ENCODE measurements around the gene ZFX.

ZFX gene

DNA sequence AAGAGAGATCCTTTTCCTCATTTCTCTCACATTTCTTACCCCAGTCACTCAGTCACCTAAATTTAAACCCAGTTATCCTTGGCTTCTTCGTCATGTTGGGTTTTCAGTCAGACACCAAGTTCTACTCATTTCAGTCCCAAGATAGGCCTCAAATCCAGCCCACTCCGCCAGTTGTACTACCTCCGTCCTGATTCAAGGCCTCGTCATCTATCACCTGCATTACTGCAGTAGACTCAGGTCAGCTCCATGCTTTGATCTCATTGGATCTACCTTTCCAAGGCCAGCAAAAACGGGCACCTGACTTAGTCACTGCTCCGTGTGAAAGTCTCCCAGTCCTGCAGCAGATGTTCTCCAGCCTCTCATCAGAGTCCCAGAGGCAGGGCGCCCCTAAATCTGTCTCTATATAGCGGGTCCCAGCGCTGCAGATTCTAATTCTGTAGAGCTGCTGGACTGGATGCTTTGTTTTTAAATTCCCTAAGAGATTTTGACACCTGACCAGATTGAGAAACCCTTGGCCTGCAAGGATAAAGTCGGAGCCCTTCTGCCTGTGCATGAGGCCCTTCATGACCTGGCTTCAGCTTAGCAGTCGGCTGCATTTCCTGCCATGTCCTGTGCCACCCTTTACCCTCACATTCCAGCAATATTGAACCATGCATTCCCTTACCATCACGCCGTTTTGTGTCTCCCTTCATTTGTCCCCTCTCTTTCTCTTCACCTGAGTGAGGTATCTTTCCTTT is 53.7 kb downstream of the ZFX start:
- DNase-seq, result no peak

DNA sequence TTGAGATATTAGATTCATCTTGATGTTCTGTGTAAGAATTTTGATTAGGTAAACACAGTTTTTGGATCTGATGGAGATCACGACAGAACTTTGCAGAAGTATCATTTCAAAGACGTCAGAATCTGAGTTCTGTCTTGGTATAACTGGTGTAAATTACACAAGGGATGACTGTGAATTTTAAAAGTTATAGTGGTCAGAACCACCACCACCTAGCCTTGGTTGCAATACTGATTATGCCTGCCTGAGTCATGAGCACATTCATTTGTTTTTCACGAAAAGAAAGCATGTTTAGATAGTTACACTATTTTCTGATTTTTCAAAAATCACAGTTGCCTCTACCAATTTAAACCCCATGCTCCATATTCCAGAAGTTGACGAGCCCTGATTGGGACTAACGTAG is 54.8 kb downstream of the ZFX start:
- no peak for DNase-seq

DNA sequence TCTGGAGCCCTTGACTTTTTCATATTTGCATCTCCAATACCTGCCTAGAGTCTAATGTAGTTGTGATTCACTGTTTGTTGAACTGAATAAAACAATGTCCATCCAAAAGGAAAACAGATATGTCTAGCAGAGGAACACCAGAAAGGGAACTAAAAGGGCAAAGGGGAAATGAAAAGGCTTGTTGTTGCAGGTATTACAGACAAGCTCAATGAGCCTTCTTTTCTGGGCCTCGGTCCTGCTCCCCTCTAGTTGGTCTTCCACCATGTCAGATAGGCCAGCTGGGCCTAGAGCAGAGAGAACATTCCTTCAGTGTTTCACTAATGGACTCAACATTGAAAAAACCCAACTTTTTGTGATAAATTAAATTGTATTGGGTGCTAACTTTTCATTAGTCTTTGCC is 55.4 kb downstream of the ZFX start:
- no peak for DNase-seq

DNA sequence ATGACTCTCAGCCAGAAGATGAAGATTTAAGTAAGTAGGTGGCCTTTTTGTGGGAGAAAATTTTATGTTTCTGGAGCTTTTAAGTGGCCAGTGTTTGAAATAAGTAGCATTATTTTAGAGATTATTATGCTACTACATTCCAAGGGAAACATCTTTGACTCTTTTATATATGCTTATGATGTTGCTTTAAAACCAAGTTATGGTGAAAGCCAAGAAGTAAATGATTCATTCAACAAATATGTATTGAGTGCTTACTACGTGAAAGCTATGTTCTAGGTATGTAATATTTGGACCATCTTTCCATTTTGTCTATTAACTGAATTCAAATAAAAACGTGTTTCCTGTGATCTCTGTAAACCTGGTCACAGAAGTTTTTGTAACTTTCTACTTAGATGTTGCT is 58.3 kb downstream of the ZFX start:
- DNase-seq, result no peak

DNA sequence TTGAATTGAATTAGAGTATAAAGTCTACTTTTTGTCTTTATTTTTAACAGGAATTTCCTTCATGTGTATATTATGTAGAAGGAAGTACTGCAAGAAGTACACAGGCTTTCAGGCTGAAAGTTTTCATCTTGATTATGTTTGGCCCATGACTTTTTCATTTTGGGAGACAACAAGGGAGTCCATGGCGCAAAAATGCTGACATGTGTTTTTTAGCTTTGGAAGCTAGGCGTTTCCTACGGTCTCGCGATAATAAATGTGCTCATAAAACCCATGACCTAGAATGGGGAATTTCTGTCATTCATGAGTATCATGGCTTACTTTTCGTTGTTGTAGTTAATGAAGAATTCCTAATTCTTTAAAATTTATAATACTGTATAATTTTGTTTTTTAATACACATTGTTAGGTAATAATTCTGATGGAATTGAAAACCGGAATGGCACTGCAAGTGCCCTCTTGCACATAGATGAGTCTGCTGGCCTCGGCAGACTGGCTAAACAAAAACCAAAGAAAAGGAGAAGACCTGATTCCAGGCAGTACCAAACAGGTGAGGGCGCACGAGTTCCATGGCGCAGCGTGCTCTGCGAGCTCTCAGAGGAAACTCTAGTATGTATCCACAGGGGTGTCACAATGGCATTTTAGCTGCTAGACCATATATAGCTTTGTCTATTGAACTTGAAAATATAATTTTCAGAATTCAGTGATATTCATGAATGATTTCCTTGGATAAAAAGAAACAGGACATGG is 59.1 kb downstream of the ZFX start:
- DNase-seq, result no peak

DNA sequence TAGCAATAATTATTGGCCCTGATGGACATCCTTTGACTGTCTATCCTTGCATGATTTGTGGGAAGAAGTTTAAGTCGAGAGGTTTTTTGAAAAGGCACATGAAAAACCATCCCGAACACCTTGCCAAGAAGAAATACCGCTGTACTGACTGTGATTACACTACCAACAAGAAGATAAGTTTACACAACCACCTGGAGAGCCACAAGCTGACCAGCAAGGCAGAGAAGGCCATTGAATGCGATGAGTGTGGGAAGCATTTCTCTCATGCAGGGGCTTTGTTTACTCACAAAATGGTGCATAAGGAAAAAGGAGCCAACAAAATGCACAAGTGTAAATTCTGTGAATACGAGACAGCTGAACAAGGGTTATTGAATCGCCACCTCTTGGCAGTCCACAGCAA is 60.7 kb downstream of the ZFX start:
- no peak for DNase-seq

DNA sequence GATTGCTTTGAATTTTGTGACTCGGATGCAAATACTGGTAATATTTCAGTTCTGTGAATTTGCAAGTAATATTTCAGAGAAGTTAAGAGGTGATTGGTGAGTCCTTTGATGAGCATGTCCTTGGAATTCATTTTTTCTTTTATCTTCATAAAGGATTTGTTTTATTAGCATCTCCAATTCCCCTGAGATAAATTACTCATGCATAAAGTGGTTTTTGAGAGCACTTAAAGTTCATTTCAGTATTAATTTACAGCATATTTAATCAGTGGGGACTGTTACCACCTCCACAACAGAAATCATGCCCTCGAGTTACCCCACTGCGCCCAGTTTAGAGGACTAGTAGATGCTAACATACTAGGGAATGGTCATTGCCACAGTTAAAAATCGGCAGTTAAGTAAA is 65.0 kb downstream of the ZFX start:
- DNase-seq, result no peak

DNA sequence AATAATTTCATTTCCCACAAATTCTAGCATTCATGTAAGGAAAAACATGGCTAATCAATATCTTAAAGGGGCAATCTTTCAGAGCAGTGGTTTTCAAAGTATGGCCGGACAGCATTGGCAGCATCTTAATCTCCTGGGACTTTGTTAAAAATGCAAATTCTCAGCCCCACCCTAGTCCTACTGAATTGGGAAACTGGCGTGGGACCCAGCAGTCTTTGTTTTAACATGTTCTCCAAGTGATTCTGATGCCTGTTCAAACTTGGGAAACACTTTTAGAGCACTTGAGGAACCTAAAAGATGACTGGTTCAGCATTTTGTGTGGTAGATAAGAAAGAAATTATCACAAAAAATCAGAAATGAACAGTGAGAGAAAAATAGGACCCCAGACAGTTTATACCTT is 65.7 kb downstream of the ZFX start:
- no peak for DNase-seq

DNA sequence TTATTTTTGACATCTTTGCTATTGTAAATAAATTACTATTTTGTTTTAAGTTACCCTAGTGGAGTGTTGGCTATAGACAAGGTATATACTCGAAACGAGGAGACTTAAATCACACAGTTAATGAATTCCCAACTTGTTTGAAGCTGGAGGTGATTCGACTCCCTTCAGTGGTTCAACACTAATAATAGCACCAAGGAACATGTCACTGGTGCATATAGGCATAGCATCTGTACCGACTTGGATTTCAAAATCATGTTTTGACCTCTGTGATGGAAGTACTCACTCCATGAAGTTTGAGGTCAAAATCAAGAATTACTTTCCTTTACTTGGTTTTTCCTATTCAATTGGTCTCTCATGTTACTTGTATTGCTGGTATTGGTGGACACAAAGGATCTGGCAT is 66.5 kb downstream of the ZFX start:
- no peak for DNase-seq

DNA sequence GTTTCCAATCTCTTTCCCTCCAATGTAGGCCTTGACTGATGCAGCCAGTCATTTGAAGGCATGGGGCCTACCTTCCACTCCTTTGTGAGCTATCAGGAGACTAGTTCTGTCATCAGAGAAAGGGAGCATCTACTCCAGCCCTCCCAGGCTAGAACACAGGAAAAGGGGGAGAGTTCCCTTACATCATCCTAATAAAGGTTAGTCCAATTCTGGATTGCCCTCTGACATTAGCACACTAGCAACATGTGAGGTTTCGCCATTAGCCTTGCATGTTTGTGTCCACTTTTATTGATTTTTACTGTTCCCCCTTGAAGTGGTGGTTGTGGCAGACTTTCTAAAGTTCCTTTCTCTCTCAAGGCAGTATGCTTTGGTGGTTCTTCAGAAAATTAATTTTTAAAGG is 67.3 kb downstream of the ZFX start:
- no peak for DNase-seq

DNA sequence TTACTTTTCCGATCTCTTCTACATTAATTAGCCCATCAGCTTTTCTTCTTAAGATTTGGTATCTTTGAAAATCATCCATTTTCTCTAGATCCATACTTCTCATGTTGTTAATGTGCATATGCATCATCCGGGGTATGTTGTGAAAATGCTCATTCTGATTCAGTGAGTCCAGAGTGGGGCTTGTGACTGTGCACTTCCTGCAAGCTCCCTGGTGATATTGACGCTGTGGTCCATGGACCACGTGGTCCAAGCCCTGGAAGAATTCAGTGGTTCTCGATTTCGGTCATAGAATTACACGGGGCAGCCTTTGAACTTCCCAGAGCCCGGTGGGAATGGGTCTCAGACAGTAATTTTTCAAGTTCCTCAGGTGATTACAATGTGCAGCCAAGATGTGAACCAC is 69.8 kb downstream of the ZFX start:
- DNase-seq, result no peak

DNA sequence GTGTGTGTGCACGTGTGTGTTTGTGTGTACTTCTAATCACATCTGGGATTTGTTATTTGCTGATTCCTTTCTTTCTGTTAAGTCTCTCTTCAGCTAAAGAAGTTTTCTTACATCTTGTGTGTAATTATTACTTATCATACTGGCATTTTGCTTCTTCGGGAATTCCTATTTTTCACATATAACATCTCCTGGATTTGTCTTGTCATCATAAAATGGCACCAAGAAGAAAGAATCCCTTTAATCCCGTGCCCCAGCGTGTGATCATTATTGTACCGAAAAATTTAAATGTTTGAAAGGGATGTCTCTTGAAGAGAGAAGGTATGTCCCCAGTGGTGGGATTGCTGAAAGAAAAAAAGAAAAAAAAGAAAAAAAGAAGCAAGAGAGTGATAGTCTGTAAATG is 72.3 kb downstream of the ZFX start:
- DNase-seq, result no peak

DNA sequence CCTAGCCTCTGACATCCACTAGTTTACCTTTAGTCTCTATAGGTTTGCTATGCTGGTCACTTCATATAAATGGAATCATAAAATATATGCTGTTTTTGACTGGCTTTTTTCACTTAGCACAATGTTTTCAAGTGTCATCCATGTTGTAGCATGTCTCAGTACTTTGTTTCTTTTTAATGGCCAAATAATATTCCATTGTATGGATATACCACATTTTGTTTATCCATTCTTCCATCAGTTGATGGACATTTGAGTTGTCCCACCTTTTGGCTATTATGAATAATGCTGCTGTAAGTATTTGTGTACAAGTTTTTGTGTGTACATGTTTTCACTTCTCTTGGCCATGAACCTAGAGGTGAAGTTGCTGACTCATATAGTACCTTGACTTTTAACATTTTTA is 75.7 kb downstream of the ZFX start:
- no peak for DNase-seq

DNA sequence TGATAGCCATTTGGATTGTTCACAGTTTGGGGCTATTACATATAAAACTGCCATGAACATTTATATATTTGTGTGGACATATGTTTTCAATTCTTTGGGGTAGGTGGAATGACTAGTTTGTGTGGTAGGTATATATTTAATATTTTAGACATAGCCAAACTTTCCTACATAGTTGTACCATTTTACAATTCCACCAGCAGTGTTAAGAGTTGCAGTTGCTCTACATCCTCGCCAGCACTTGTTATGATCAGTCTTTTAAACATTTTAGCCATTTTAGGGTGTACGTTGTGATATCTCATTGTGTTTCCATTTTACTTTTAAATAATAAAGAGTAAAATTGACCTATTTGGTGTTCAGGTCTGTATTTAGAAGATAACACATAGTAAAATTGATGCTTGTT is 76.6 kb downstream of the ZFX start:
- DNase-seq, result no peak

DNA sequence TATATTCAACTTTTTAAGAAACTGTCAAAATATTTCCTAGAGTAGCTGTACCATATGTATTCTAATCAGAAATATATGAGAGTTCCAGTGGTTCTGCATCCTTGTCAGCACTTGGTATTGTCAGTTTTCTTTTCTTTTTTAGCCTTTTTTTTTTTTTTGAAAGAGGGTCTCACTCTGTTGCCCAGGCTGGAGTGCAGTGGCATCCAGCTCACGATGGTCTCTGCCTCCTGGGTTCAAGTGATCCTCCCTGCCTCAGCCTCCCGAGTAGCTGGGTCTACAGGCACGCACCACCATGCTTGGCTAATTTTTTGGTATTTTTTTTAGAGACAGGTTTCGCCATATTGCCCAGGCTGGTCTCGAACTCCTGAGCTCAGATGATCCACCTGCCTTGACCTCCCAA is 79.1 kb downstream of the ZFX start:
- DNase-seq, result no peak

DNA sequence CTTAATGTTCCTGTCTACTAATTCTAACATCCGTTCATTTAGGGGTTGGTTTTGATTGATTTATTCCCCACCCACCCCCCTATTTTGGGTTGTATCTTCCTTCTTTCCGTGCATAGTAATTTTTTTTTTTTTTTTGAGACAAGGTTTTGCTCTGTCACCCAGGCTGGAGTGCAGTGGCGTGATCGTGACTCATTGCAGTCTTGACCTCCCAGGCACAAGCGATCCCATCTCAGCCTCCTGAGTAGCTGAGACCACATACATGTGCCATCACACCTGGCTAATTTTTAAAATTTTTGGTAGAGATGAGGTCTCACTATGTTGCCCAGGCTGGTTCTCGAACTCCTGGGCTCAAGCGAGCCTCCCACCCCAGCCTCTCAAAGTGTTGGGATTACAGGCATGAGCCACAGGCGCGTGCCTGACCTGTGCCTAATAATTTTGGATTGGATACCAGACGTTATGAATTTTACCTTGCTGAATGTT is 79.9 kb downstream of the ZFX start:
- no peak for DNase-seq

DNA sequence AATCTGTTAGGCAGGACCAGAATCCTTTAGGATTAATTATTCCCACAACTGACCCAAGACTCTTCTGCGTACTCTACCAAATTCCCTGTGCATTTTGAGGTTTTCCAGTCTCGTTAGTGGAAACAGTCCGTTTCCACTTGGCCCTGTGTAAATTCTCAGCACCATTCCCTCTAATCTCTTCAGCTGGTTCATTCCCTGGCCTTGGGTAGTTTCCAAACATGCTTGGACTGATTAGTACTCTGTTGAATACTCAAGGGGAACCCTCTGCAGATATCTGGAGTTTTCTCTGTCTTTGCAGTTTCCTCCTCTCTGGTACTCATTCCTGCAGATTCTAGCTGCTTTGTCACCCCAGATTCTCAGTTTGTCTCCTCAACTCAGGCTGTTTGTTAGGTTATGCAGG is 80.4 kb downstream of the ZFX start:
- DNase-seq, result no peak

DNA sequence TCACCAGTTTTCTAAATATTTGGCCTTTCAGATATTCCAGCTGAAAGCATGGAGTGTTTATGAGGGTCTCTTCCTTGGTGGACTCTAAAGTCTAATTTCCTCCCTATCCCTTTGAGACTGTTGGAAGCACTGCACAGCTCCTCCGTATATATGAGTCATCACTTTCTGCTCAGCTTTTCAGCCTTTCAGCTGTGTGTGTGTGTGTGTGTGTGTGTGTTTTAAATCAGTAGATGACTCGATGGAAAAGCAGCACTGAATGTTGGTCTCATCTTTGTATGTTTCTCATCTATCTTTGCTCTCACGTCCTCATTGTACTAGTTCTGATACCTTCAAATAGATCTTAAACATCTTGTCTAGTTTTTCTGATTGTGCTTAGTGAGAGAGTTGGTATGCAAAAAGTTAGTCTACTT is 81.6 kb downstream of the ZFX start:
- no peak for DNase-seq

DNA sequence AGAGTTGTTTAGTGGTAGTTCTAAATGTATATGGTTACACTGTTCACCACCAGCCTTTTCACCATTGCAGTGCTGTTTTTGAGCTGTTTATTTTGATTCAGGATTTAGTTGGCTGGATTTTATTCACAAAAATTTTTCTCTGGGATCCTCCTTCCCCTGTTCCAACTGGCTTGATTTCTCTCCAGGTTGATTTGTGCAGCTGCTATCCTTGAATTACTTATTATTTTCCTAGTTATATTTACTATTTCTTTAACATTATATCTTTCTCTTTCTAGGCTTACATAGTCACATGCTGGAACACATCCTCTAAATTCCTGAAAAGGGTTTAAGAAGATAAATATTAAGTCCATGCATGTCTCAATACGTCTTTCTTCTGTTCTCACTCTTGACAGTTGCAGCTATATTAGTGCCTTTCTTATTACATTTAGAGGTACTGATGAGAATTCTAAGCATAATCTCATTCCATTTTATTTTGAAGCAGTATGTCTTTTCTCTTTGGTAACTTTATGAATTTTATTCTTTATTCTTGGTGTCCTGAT is 82.2 kb downstream of the ZFX start:
- no peak for DNase-seq

DNA sequence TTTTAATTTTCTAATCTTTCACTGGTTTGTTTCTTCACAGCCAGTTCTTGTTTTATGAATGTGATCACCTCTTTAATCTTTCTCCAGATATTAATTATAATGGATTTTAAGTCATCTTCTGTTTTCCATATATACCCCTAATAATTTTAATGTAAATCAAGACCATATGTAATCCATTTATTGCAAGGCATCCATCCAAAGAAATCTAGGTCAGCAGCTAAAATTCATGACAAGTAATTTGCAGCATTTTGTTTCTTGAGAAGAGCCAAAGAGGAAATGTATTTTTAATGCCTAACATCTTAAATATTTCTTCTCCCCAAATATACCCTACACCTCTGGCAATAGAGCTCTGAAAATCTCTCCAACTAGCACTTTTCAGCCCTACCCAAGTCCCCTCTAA is 83.3 kb downstream of the ZFX start:
- DNase-seq, result no peak

DNA sequence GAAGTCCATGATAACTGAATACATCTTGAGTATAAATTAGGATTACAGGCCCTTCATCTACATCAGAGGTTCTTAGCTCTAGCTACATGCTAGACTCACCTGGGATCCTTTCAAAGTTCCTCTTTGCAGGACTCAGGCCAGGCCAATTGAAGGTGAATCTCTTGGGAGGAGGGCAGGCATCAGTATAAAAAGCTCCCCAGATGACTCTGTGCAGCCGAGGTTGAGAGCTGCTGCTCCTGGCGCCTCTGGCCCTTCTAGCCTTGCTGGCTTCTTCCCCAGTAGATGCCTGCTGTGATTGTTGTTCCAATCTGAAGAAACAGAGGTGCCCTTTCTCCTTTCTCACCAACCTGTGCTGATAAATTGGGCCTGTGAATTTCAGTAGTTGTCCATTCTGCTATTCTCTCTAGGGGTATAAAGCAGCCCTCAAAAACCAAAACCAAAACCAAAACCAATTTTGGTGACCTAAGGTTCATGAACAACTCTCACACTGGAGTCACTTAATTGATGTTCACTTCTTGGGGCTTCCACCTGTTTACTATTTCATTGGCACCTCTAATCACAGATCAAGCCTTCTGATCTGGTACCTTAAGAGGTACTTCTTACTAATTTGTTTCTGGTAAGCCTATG is 85.7 kb downstream of the ZFX start:
- DNase-seq, result no peak

DNA sequence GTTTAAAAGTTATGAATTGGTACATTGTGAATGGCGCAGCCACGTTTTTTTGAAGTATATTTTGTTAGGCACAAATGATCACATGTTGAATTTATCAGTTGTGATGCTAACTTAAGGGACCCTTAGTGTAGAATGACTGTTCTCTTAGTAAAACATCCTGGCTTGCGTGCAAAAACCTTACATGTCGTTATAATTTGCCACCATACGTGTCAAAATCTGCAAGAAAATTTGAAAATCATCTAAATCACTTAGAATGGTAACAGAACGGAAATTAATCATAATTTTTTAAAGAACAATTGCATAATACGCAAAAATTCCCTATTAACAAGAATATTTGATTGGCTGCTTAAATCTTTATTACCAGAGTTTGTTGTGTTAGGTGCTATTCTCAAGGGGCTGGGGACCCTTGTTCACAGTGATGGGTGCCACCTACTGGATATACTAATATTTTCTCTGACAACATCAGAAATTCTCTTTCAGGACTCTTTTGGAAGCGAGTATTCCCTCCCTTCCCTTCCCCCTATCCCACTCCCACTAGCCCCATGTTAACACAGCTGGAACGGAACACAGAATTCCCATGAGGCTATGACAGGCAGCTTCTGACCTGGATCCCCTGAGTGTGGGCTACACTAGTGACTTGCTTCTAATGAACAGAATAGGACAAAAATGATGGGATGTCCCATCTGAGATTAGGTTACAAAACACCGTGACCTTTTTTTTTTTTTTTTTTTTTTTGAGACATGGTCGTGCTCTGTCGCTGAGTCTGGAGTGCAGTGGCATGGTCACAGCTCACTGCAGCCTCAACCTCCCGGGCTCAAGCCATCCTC is 92.5 kb downstream of the ZFX start:
- DNase-seq, result no peak

DNA sequence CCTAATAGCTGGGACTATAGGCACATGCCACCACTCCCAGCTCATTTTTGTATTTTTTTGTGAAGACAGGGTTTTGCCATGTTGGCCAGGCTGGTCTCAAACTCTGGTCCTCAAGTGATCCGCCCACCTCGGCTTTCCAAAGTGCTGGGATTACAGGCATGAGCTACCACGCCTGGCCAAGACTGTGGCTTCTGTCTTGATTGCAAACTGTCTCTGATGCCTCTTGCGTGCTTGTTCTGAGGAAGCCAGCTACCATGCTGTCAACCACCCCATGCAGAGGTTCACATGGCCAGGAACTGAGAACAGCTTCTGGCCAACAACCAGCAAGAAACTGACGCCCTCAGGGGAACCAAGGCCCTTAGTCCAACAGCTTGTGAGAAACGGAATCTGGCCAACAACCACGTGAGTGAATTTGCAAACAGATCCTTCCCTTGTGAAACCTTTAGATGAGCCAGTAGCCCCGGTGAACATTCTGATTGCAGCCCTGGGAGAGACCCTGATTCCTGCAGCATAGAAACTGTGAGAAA is 93.2 kb downstream of the ZFX start:
- DNase-seq, result no peak
